Measurements from ENCODE around the gene TBX3.

Gene TBX3

GRCh38 chr12:114683709-114684097 is 272 bp downstream of the TBX3 start:
- Histone ChIP-seq H3K4me1 (ENCODE audit: low read length) (no peaks in the 10 kb centered on the region), H3K9me2 (replicated peaks; ENCODE audit: insufficient read depth, low read length) (no peaks in the 10 kb centered on the region), H3F3A (ENCODE audit: insufficient read depth, low read length) (no peaks in the 10 kb centered on the region), H3K79me2 (ENCODE audit: low read length) (no peaks in the 10 kb centered on the region), H3K36me3 (replicated peaks; ENCODE audit: insufficient read depth, low read length) (no peaks in the 10 kb centered on the region), H3K9me3 (replicated peaks; ENCODE audit: insufficient read depth, low read length) (no peaks in the 10 kb centered on the region), H2AFZ (ENCODE audit: low read length) (no peak overlapping the region), H3K9ac (ENCODE audit: low read length) (no peak overlapping the region), H3K4me2 (ENCODE audit: low read depth, low read length) (no peak overlapping the region), H3K27me3 (replicated peaks; ENCODE audit: insufficient read depth, low read length) (no peaks in the 10 kb centered on the region), H3K4me3 (ENCODE audit: low read length) (no peak overlapping the region), H3K27ac (ENCODE audit: low read length) (no peak overlapping the region), H4K20me1 (ENCODE audit: insufficient read depth, low read length) (no peaks in the 10 kb centered on the region)
- TF ChIP-seq EZH2phosphoT487 (IDR thresholded peaks at IDR 0.05; ENCODE audit: low read length) (no peak), CTCF (IDR thresholded peaks at IDR 0.05; ENCODE audit: low read length) (no peak), EZH2 (optimal IDR thresholded peaks at IDR 0.05; ENCODE audit: low read depth, low read length) (no peak)
- no peak for DNase-seq

GRCh38 chr12:114682785-114683708 is 928 bp downstream of the TBX3 start:
- no peaks in the 10 kb centered on the region for H3K79me2 ChIP-seq (ENCODE audit: low read length)
- no peaks in the 10 kb centered on the region for H4K20me1 ChIP-seq (ENCODE audit: insufficient read depth, low read length)

GRCh38 chr12:114682106-114682784 is 1.7 kb downstream of the TBX3 start:
- no peaks in the 10 kb centered on the region for H3K79me2 ChIP-seq (ENCODE audit: low read length)

More at GRCh38 chr12:114682785-114683708, 928 bp downstream of the TBX3 start:
- Histone ChIP-seq H3K4me1 (ENCODE audit: low read length) (no peaks in the 10 kb centered on the region), H3K27ac (ENCODE audit: low read length) (no peak overlapping the region), H2AFZ (ENCODE audit: low read length) (no peak overlapping the region), H3K4me3 (ENCODE audit: low read length) (no peak overlapping the region), H3K9me2 (replicated peaks; ENCODE audit: insufficient read depth, low read length) (no peaks in the 10 kb centered on the region), H3F3A (ENCODE audit: insufficient read depth, low read length) (no peaks in the 10 kb centered on the region), H3K4me2 (ENCODE audit: low read depth, low read length) (no peak overlapping the region), H3K9me3 (replicated peaks; ENCODE audit: insufficient read depth, low read length) (no peaks in the 10 kb centered on the region), H3K36me3 (replicated peaks; ENCODE audit: insufficient read depth, low read length) (no peaks in the 10 kb centered on the region), H3K9ac (ENCODE audit: low read length) (no peak overlapping the region), H3K27me3 (replicated peaks; ENCODE audit: insufficient read depth, low read length) (no peaks in the 10 kb centered on the region)
- no peak for DNase-seq
- no peak for TF ChIP-seq EZH2phosphoT487 (IDR thresholded peaks at IDR 0.05; ENCODE audit: low read length)
- no peak for TF ChIP-seq CTCF (IDR thresholded peaks at IDR 0.05; ENCODE audit: low read length)
- no peak for TF ChIP-seq EZH2 (optimal IDR thresholded peaks at IDR 0.05; ENCODE audit: low read depth, low read length)

More at GRCh38 chr12:114682106-114682784, 1.7 kb downstream of the TBX3 start:
- Histone ChIP-seq H3K9me3 (replicated peaks; ENCODE audit: insufficient read depth, low read length) (no peaks in the 10 kb centered on the region), H2AFZ (ENCODE audit: low read length) (no peak overlapping the region), H3K9ac (ENCODE audit: low read length) (no peak overlapping the region), H3K9me2 (replicated peaks; ENCODE audit: insufficient read depth, low read length) (no peaks in the 10 kb centered on the region), H3F3A (ENCODE audit: insufficient read depth, low read length) (no peaks in the 10 kb centered on the region), H3K27me3 (replicated peaks; ENCODE audit: insufficient read depth, low read length) (no peaks in the 10 kb centered on the region), H3K4me1 (ENCODE audit: low read length) (no peaks in the 10 kb centered on the region), H4K20me1 (ENCODE audit: insufficient read depth, low read length) (no peaks in the 10 kb centered on the region), H3K4me3 (ENCODE audit: low read length) (no peak overlapping the region), H3K4me2 (ENCODE audit: low read depth, low read length) (no peak overlapping the region), H3K27ac (ENCODE audit: low read length) (no peak overlapping the region), H3K36me3 (replicated peaks; ENCODE audit: insufficient read depth, low read length) (no peaks in the 10 kb centered on the region)
- no peak for TF ChIP-seq EZH2 (optimal IDR thresholded peaks at IDR 0.05; ENCODE audit: low read depth, low read length)
- no peak for DNase-seq

Data from MM.1S (cell line).